CD4-positive, alpha-beta T cell (primary cell): ENCODE data around the gene OR5K3. TPM values are rescaled to one million over a fixed set of nuclear protein-coding genes. Genes with fewer than 3 reads are reported as not detected.
"Not testable (repeated sequence)": the region's sequence is repeated elsewhere in the genome, so short reads cannot be mapped to it uniquely, and the experiment has no call there.

Experiments used
- ATAC-seq: fragments of 200-7000 bp; cut with Tn5 transposase; one replicate; pipeline ENCODE4 v1.10.0; 2022; ENCODE audit warnings: mild to moderate bottlenecking; ENCODE audit not compliant: poor library complexity
- CTCF ChIA-PET: fragments of 350-600 bp; sonication (Branson Sonifier 250); formaldehyde crosslinking; loops from one replicate; lab custom pipeline; 2021; ENCODE audit warnings: antibody characterized with exemption, inconsistent platforms; lab: Charles Lee
- POLR2A ChIA-PET: fragments of 350-600 bp; sonication (Branson Sonifier 250); formaldehyde crosslinking; loops from one replicate; lab custom pipeline; 2021; ENCODE audit warnings: antibody characterized with exemption, inconsistent platforms; lab: Charles Lee
- DNase-seq, 14 experiments: peaks; one replicate each; pipeline ENCODE4 v3.0.0-alpha.2; 2013 to 2020; ENCODE audit warnings: mixed read lengths in 2 of 14
- H3K27ac ChIP-seq, 2 donors: one replicate each; pipeline versions ENCODE4 v1.5.1 to v1.7.0; 2013; ENCODE audit warnings: low read length in 2 of 2, low read depth in 1 of 2, mild to moderate bottlenecking in 1 of 2
- H3K27me3 ChIP-seq, 2 experiments: 1 replicate in 1 of 2; 2 replicates in 1 of 2; pipeline versions ENCODE4 v1.6.1 to v1.7.0; 2013; ENCODE audit warnings: low read length in 2 of 2, control low read depth in 1 of 2, mild to moderate bottlenecking in 1 of 2, moderate library complexity in 1 of 2; ENCODE audit not compliant: insufficient read depth in 2 of 2, control insufficient read depth in 1 of 2
- H3K36me3 ChIP-seq: one replicate; pipeline ENCODE4 v1.6.1; 2013; ENCODE audit warnings: low read length, control low read depth; ENCODE audit not compliant: insufficient read depth
- H3K4me1 ChIP-seq: one replicate; pipeline ENCODE4 v1.6.1; 2013; ENCODE audit warnings: low read length, control low read depth; ENCODE audit not compliant: insufficient read depth
- H3K4me3 ChIP-seq: one replicate; pipeline ENCODE4 v1.5.1; 2013; ENCODE audit warnings: mild to moderate bottlenecking, low read length, moderate library complexity
- H3K9me3 ChIP-seq, 2 experiments: 1 replicate in 1 of 2; 2 replicates in 1 of 2; pipeline versions ENCODE4 v1.6.1 to v1.7.0; 2013; ENCODE audit warnings: low read length in 2 of 2, mild to moderate bottlenecking in 2 of 2, control low read depth in 1 of 2, moderate library complexity in 1 of 2; ENCODE audit not compliant: control insufficient read depth in 1 of 2, insufficient read depth in 1 of 2
- H3K27ac Mint-ChIP-seq: one replicate; pipeline ENCODE4 v1.8.0; 2020; ENCODE audit warnings: mixed read lengths
- H3K27me3 Mint-ChIP-seq: one replicate; pipeline ENCODE4 v1.8.0; 2021; ENCODE audit warnings: mixed read lengths
- H3K36me3 Mint-ChIP-seq: one replicate; pipeline ENCODE4 v1.8.0; 2021; ENCODE audit warnings: low read depth, mixed read lengths
- H3K4me1 Mint-ChIP-seq: one replicate; pipeline ENCODE4 v1.8.0; 2021; ENCODE audit warnings: low read depth, mixed read lengths
- H3K4me3 Mint-ChIP-seq: one replicate; pipeline ENCODE4 v1.8.0; 2020; ENCODE audit warnings: mild to moderate bottlenecking, mixed read lengths
- H3K9me3 Mint-ChIP-seq: one replicate; pipeline ENCODE4 v1.8.0; 2020; ENCODE audit warnings: mixed read lengths
- CTCF ChIP-seq: fragments of 200-600 bp; IDR thresholded peaks from one replicate; pipeline ENCODE4 v1.8.0; 2022; ENCODE audit warnings: antibody characterized with exemption, mild to moderate bottlenecking
- intact Hi-C, 2 experiments: fragments of 100-400 bp; cut with DNase I in 1 of 2; cut with micrococcal nuclease in 1 of 2; formaldehyde crosslinking; loops; one replicate each; pipeline versions ENCODE4 v1.15.1 to v1.9.0; 2023 to 2025; cut with DNase I, micrococcal nuclease
- total RNA-seq, 174 experiments: library from RNA in 2 of 174; stranded (reverse) in 2 of 174; gene quantifications; one replicate each; pipeline ENCODE4 v1.2.3 and lab custom pipeline; 2021 to 2026

The OR5K3 gene
- total RNA-seq, 2 experiments from 2014 or later = not detected

GRCh38 chr3:98395101-98395500 lies 4.6 kb downstream of the OR5K3 start:
- Mint-ChIP-seq H3K36me3 (no peaks in the 10 kb centered on the region), H3K27ac (no peak overlapping the region), H3K9me3 (peaks cover 12% of the 10 kb centered on the region), H3K4me1 (no peaks in the 10 kb centered on the region), H3K27me3 (peaks cover 25% of the 10 kb centered on the region), H3K4me3 (no peak overlapping the region)
- DNase-seq (no peak), ATAC-seq (no peak)
- Histone ChIP-seq H3K27ac (no peak overlapping the region), H3K4me1 (no peaks in the 10 kb centered on the region), H3K4me3 (no peak overlapping the region), H3K9me3 (peaks cover 0 to 4% of the 10 kb centered on the region in 2 experiments), H3K27me3 (peaks cover 0 to 4% of the 10 kb centered on the region in 2 experiments), H3K36me3 (no peaks in the 10 kb centered on the region)
- ChIA-PET CTCF (no interaction called here), POLR2A (no interaction called here)
- no peak for TF ChIP-seq CTCF
- intact Hi-C loops = no loop called here

- H3K4me1 Mint-ChIP-seq, intact Hi-C loops, ATAC-seq, DNase-seq, H3K4me3 Mint-ChIP-seq, H3K36me3 Mint-ChIP-seq, POLR2A ChIA-PET, H3K27ac Mint-ChIP-seq, H3K27me3 ChIP-seq, CTCF ChIA-PET, H3K36me3 ChIP-seq, H3K4me3 ChIP-seq, H3K4me1 ChIP-seq, H3K27ac ChIP-seq, H3K9me3 ChIP-seq: not testable (repeated sequence)
- Mint-ChIP-seq H3K27me3 (peaks cover 20% of the 10 kb centered on the region), H3K9me3 (peaks cover 16% of the 10 kb centered on the region)
Observed at GRCh38 chr3:98396482-98396881, 6.0 kb downstream of the OR5K3 start.

GRCh38 chr3:98398513-98398912 lies 8.0 kb downstream of the OR5K3 start:
- H3K9me3 Mint-ChIP-seq = peaks cover 20% of the 10 kb centered on the region

More at GRCh38 chr3:98398513-98398912, 8.0 kb downstream of the OR5K3 start:
- peaks cover 11 to 17% of the 10 kb centered on the region in 2 experiments for H3K9me3 ChIP-seq
- Mint-ChIP-seq H3K4me1 (no peaks in the 10 kb centered on the region), H3K36me3 (no peaks in the 10 kb centered on the region), H3K27me3 (peaks cover 20% of the 10 kb centered on the region), H3K4me3 (no peak overlapping the region), H3K27ac (no peak overlapping the region)
- POLR2A ChIA-PET = no interaction called here
- ATAC-seq = no peak
- no peaks in the 10 kb centered on the region for H3K4me1 ChIP-seq
- no peak for DNase-seq
- H3K27me3 ChIP-seq = no peaks in the 10 kb centered on the region
- intact Hi-C loops = no loop called here
- no peak overlapping the region for H3K4me3 ChIP-seq
- H3K36me3 ChIP-seq = no peaks in the 10 kb centered on the region
- CTCF ChIA-PET = no interaction called here
- H3K27ac ChIP-seq = no peak overlapping the region
- no peak for TF ChIP-seq CTCF
